Measurements from ENCODE around the gene STXBP3.
"Not testable (repeated sequence)": the region's sequence is repeated elsewhere in the genome, so short reads cannot be mapped to it uniquely, and the experiment has no call there.

STXBP3 gene

DNA sequence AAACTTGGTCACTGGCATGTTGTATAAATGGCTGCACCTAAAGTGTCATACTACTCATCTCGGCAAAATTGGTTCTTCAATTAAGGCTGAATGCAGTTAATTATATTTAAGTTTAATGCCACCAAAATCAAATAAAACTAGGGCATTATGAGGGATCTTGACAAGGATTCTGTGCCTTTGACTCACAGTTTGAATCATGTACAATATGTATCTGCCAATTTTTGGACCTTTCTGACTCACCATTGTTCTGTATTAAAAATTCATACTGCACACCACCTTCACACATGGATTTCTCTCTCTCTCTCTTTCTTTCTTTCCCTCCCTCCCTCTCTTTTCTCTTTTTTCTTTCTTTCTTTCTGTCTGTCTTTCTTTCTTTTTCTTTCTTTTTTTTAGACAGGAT lies 14.1 kb upstream of the STXBP3 start:
- no peak for DNase-seq

DNA sequence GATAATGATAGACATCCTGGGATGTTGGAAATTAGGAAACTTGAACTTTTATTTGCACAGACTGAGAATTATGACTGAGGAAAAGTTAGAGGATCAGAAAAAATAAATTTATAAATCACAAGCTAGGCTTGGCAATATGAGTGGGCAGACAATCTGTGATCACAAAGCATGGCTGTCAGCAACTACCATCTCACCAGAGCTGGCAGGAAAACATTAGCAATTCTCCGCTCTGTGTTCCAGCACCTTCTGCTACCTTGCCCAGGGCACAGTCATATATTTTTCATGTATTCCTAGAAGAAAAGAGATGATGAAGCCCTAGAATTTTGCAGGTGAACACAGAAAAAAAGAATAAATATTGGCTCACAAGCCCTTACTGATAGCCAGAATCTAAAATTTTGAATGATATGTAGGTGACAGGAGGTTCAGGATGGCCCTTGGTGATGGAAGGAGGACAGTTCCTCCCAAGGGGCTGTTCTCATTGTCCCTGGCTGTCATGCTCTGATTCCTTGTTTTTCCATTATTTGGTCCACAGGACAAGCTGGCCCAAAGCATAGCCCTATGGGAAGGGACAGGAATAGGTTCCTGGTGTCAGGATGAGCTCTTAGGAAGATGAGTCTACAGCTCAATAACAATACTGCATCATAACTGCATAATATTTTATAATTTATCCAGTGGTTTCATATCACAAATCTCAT lies 12.2 kb upstream of the STXBP3 start:
- no peak for DNase-seq

DNA sequence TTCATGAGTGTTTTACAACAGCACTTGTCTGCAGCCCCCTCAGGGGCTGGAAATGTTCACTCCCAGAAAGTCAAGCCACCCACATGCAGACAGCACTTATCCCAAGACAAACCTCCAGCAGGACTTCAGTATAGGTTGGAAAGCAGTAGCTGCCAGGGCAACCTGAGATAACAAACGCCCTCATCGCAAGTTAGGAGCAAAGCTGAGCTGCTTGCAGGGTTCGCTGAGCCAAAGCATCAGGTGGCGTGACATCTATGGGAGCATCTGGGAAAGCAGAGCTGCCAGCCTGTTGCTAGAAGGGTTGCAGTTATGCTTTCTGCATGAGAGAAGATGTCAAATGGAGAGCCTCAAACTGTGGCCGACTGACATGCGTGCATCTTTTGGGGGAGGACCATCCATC lies 4.2 kb upstream of the STXBP3 start:
- DNase-seq = no peak

DNA sequence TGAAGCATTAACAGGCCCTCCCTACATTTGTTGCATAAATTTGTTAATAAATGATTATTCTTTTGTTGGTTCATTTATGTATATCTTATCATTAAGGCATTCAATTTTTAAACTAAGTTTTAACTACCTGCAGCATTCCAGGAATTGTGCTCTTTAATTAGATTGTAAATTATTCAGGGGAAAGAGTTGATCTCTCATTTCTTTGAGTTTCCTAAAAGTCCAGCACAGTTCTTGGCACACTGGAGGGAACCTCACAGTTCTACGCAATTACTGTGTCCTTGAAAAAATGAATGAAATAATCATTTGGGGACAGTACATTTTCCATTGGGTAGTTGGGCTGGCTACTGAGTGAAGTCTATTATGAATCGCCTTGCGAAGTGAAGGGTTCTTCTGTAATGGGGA lies 493 bp upstream of the STXBP3 start:
- DNase-seq = no peak

DNA sequence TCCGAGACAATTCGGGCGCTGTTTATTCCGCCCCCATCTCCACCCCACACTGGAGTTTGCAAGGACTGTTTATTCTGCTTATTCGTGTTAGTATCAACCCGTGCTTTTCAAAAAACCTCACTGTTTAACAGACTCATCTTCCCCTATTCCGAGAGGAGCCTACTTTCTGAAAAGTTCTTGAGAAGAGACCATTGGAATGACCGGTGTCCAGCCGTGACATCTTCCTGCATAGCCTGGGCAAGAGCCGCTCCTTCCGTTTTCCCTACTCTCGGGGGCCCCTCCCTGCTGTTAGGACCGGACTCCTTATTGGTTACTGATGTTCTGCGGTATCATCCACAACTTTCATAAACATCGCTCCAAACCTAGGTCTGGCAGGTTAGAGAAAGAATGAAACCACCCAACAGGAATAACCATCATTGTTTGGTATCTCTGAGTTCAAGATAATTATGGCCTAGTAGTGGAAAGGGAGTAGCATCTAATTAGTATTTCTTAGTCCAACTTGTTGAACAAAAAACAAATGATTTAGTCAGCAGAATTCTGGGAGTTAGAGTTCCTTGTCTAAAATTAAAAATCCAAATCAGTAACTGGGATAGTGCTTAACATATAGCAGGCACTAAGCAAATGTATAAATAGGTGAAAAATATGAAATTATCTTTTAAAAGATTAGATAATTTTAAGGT lies 837 bp downstream of the STXBP3 start:
- DNase-seq = peak; percentile 68

DNA sequence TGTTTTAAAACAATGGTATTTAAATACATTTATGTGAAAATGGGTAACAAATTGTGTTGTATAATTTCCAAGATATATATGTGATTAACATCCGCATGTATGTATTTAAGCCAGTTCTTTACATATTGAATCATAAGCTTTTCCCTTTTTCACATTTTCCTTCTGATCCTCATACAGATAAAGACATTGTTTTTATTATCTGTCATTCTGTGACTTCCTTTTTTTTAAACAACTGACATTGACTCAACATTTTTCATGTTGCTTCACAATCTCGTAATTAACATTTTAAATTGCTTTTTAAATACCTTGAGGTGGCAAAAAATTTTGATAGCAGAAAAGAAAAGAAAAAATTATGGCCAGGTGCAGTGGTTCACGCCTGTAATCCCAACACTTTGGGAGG lies 1.4 kb downstream of the STXBP3 start:
- DNase-seq = no peak

DNA sequence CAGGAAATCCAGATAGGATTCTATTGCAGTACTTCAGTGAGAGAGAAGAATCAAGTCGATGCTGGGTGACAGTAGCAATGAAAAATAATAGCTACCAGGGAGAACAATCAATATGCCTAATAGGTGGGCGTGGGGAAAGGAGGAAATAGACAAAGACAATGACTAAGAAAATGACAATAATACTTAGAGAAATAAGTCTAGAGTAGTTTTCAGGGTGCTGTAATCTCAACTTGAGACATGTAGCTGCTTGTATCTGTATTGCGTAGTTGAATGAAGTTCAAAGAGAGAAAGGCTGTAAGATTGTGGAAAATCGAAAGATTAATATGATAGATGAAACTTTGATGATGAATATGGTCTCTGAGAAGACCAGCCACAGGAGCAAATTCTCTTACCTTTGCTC lies 2.6 kb downstream of the STXBP3 start:
- DNase-seq = no peak

DNA sequence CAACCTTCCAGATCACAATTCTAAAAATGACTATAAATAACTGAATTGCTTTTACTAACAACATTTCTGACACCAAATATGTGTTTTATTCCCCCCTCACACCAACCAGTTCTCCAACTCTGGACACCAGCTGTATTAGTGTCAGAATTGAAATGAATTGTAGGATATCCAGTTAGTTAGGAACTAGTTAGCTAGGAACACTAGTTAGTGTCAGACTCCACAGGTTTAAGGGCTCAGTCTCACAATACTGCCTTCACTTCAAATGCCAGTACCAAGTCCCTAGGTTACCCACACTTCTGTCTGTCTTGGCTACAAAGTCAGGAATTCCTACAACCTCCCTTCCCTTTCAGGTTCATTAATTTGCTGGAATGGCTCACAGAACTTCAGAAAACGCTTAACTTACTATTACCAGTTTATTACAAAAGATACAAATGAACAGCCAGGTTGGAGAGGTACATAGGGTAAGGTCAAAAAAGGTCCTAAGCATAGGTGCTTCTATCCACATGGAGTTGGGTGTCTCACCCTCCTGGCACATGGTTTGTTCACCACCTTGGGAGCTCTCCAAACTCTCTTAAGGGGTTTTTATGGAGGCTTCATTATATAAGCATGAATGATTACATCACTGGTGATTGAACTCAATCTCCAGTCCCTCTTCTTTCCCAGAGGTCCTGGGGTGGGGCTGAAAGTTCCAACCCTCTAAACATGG lies 4.2 kb downstream of the STXBP3 start:
- no peak for DNase-seq

DNA sequence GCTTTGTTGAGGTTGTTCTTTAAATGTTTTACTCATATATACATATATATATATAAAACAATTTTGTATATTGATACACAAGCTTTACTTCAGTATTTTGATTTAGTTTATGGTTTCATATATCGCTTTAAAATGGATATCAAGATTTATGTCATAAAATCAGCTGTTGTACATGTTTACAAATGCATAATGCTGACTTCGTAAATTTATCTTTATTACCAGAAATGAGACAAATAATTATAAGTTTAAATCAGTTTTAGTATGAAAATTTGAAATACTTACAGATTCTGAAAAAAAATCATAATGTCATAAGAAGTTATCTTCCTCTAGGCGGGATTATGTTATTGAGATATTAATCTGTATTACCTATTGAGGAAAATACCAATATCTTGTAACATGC lies 6.9 kb downstream of the STXBP3 start:
- no peak for DNase-seq

DNA sequence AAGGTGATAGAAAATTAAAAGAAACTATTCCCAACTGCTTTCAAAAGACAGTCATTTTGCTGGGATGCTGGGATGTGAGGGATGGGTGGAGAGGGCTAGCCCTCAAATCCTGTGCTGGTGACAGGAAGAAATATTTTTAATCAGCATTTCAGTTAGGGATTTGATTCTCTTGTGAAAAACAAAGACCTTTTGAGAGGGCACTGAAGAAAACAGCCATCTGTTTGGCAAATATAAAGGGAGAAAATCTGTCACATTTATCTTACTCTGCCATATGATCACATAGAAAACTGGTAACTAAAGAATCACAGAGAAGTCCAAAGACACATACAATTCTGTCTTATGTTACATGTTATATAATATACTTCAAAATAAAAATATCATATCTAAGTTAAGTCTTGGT lies 12.3 kb downstream of the STXBP3 start:
- DNase-seq = no peak

DNA sequence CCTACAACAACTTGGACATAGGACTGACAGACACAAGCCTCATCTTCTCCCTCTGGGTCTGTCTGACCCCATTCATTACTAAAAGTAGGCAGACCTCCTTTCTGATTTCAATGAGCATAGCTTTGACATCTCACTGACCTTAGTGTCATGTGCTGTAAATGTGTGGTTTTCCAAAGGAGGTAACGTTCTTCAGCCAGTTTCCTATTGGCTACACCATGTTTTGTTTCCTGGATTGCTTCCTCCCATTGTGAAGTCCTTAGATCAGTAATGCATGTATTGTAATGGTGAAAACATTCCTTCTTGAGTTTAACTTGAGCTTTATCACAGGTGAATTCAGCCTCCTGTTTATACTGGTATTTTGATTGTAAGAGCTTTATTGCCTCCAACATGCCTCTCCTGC lies 20.6 kb downstream of the STXBP3 start:
- no peak for DNase-seq

DNA sequence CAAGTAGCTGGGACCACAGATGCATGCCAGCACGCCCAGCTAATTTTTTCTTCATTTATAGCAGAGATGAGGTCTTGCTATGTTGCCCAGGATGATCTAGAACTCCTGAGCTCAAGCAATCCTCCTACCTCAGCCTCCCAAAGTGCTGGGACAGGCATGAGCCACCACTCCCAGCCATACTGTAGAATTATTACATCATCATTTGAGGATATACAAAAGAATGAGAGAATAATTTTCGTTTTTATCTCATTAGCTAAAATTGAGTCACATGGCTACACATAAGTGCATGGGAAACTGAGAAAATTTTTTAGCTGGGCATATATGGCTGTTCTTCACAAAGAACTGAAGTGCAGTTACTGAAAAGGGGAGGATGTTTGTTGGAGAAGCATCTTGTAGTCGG lies 21.2 kb downstream of the STXBP3 start:
- no peak for DNase-seq

DNA sequence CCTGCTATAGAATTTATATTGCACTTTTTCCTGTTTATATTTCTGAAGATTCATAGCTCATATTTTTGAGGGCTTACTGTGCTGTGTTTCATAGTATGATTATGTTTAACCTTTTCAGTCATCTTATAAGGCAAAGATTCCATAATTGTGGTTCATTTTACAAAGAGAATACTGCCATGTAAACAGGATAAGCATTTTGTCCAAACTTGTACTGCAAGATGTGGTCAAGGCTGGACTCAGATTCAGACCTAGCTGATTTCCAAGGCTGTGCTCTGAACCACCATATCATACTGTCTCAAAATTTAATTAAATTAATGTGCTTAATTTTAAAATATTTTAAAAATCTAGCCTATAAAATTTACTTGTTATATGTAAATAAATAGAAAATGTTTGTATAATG lies 31.4 kb downstream of the STXBP3 start:
- no peak for DNase-seq

DNA sequence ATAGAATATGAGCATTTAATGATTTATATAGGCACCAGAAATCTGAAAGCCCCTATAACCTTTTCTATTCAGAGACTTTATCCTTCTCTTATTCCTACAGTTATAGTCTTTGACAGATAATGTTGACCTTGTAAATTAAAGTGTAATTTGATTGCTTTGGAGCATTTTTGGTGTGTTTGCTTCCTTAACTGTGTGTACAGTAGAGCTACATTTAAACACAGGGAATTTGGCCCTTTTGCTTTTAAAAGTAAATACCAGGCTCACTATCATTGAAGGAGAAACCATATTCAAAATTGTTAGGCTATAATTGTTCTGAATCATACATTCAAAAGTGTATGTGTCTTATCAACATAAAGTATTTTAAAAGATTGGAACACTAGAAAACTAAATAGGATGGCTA lies 33.0 kb downstream of the STXBP3 start:
- DNase-seq = no peak

DNA sequence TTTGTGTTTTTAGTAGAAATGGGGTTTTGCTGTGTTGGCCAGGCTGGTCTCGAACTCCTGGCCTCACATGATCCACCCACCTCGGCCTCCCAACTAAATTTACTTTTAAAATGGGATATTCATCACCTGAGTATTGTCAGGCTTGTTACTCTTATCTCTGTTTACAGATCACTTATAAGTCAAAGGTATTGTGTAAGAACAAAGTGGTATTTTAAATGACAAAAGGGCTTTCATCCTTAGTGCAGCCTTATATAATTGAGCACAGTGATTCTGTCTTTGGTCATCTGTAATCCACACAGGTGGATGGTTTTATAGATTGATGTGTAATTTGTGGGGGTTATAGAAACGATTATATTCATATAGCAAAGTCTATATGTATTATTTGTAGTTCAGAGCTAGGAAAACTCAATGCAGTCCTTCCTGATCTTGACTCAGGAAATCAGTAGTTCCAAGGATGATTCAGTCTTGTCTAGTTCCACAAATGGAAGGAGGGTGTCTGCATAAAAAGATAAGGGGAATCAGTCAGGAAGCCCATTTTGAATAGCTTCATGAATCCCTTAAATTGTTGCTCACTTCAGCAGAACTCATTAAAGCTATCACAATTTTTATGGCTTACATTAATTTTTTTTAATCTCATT lies 34.6 kb downstream of the STXBP3 start:
- no peak for DNase-seq

DNA sequence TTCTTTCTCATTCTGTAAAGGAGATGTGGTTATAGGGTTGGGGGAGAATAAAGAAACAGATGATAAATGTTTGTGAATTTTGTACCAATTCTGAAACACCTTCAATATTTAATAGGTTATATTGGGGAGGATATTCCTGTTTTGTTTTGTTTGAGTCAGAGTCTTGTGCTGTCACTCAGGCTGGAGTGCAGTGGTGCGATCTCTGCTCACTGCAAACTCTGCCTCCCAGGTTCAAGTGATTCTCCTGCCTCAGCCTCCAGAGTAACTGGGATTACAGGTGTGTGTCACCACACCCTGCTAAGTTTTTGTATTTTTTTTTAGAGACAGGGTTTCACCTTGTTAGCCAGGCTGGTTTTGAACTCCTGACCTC lies 35.1 kb downstream of the STXBP3 start:
- DNase-seq = not testable (repeated sequence)

DNA sequence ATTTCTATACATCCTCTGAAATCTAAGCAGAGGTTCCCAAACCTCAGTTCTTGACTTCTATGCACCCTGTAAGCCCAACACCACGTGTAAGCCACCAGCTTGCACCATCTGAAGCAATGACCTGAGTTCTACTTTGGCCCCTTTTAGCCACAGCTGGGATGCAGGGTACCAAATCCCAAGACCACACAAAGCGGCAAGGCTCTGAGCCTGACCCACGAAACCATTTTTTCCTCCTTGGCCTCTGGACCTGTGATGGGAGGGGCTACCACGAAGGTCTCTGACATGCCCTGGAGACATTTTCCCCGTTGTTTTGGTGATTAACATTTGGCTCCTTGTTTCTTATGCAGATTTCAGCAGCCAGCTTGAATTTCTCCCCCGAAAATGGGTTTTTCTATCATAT lies 38.8 kb downstream of the STXBP3 start:
- DNase-seq = no peak

DNA sequence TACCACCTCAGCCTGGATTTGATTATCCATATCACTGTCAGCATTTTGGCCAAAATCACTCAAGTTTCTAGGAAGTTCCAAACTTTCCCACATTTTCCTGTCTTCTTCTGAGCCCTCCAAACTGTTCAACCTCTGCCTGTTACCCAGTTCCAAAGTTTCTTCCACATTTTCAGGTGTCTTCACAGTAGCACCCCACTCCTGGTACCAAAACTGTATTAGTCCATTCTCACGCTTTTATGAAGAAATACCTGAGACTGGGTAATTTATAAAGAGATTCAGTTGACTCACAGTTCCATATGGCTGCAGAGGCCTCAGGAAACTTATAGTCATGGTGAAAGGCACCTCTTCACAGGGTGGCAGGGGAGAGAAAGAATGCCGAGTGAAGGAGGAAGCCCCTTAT lies 39.4 kb downstream of the STXBP3 start:
- DNase-seq = no peak

DNA sequence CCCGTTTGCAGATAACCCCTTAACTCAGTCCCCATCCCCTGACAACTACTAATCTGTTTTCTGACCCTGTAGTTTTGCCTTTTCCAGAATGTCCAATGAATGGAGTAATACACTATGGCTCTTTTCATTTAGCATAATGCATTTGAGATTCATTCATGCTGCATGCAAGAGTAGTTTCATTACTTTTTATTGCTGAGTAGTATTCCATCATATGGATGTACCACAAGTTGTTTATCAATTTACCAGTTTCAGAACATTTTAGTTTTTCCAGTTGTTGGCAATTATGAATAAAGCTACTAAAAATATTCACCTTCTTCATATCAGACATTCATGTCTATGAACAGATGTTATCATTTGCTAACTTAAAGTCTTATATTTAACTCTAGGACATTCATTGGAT lies 45.3 kb downstream of the STXBP3 start:
- DNase-seq = no peak

DNA sequence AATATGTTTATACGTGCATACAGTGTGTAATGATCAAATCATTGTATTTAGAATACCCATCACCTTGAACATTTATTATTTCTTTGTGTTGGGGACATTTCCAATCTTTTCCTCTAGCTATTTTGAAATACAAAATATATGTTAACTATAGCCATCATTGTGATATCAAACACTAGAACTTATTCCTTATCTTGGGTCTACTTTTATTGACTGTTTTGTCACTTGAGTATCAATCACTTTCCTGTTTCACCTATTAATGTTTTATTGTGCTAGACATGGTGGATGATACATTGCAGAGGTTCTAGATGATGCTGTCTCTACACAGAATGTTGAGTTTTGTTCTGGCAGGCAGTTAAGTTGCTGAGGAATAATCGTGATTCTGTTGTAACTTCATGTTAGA lies 45.9 kb downstream of the STXBP3 start:
- DNase-seq = no peak

DNA sequence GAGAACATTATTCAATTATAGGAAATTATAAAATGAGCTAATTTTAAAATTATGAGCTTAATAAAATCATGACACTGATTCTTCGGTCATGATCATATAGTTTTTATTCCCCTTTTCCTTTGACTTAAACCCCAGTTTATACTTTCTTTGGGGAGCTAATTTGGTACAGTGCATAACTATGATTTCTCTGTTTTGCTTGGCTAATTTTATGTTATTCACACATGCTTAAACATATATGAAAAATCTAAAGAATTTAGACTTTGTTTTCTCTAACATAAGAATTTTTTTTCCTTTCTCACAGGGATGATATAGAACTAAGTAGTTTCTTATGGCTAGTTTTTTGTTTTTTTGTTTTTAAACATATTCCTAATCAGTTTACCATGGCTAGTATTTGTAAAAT lies 52.5 kb downstream of the STXBP3 start:
- no peak for DNase-seq

DNA sequence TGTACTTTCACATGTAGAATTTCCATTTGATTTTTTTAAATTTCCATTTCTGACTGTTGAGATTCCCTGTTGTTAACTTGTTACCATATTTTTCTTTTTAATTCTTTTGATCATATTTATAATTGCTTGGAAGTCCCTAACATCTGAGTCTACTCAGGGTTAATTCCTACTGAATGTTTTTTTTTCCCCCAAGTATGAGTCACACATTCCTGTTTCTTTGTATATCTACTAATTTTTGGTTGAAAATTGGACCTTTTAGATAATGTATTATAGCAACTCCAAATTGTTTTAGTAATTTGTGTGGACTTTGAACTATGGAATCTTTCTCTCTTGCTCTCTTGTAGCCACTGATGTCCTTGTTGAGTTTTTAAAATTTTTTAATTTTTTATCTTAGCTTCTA lies 54.6 kb downstream of the STXBP3 start:
- DNase-seq = no peak

DNA sequence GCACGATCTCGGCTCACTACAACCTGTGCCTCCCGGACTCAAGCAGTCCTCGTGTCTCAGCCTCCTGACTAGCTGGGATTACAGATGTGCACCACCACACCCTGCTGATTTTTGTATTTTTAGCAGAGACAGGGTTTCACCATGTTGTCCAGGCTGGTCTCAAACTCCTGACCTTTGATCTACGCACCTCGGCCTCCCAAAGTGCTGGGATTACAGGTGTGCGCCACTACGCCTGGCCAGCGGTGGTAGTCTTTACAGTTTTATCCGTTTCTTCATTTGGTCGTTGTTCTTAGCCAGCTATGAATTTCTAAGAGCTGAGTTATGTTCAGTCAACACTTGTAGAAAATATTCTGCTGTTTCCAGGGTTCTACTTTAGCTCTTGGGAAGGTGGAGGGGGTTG lies 57.1 kb downstream of the STXBP3 start:
- DNase-seq = no peak

DNA sequence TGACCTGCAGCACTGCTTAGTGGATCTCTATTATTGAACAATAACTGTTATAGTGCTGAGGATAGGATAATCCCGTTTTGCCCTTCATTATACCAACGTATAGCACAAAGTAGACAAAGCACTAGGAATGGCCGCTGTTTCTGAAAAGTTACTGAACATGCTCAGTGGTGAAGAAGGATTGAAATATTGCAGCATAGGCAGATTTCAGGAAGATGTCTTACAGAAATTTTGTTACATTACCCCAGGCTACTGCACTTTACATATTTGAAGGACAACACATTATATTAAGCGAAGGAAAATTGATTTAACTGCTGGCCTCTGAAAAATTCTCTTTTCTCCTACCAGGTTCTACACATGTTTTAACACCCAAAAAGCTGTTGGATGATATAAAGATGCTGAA lies 62.0 kb downstream of the STXBP3 start:
- DNase-seq = no peak

All from midbrain (tissue), 1 donor.